Measurements from ENCODE around the gene GPR3. TPM values are rescaled to one million over a fixed set of nuclear protein-coding genes. Genes with fewer than 3 reads are reported as not detected.
"Not testable (repeated sequence)": the region's sequence is repeated elsewhere in the genome, so short reads cannot be mapped to it uniquely, and the experiment has no call there.

Gene GPR3
- total RNA-seq, 1 donor from 2014 or later: not detected

GRCh38 chr1:27431601-27431940, 39.1 kb downstream of the GPR3 start:
- ATAC-seq: no peak
- no peak for DNase-seq (ENCODE audit: missing footprints)
- intact Hi-C loops (cut with DNase I): loop anchor here (2.0 kb wide), 1 partner anchor 59 kb away; the partner anchor contains the start of gene WASF2

GRCh38 chr1:27432725-27433124, 40.3 kb downstream of the GPR3 start:
- intact Hi-C loops (cut with DNase I); DNase-seq (ENCODE audit: missing footprints); ATAC-seq: not testable (repeated sequence)

GRCh38 chr1:27433706-27434105, 41.3 kb downstream of the GPR3 start:
- intact Hi-C loops (cut with DNase I): no loop called here
- no peak for DNase-seq (ENCODE audit: missing footprints)
- no peak for ATAC-seq

GRCh38 chr1:27435566-27436203, 43.3 kb downstream of the GPR3 start:
- ATAC-seq (peak; percentile 60), DNase-seq (ENCODE audit: missing footprints) (no peak)
- intact Hi-C loops (cut with DNase I): no loop called here

- DNase-seq (ENCODE audit: missing footprints) (no peak), ATAC-seq (peak; percentile 78)
- intact Hi-C loops (cut with DNase I): no loop called here
These were observed 44.1 kb downstream of the GPR3 start for GRCh38 chr1:27436204-27437159.

GRCh38 chr1:27438621-27439061, 46.2 kb downstream of the GPR3 start:
- no peak for DNase-seq (ENCODE audit: missing footprints)
- intact Hi-C loops (cut with DNase I): no loop called here
- no peak for ATAC-seq

GRCh38 chr1:27439150-27439549, 46.7 kb downstream of the GPR3 start:
- intact Hi-C loops (cut with DNase I): no loop called here
- no peak for ATAC-seq

GRCh38 chr1:27444632-27445031, 52.2 kb downstream of the GPR3 start:
- intact Hi-C loops (cut with DNase I): no loop called here
- DNase-seq (ENCODE audit: missing footprints) (no peak), ATAC-seq (no peak)

More at GRCh38 chr1:27439150-27439549, 46.7 kb downstream of the GPR3 start:
- no peak for DNase-seq (ENCODE audit: missing footprints)

Other genes starting within 250 kb of the GPR3 start
- 20.2 TPM for gene SLC9A1, start 237.5 kb upstream of the GPR3 start, total RNA-seq
- 64.2 TPM for gene WDTC1, start 158.0 kb upstream of the GPR3 start, total RNA-seq
- gene TMEM222, start 70.5 kb upstream of the GPR3 start, total RNA-seq: 17.9 TPM
- gene SYTL1, start 50.6 kb upstream of the GPR3 start, total RNA-seq: 0.78 TPM
- 51.3 TPM for gene MAP3K6, start 25.7 kb upstream of the GPR3 start, total RNA-seq
- 20.7 TPM for gene FCN3, start 17.8 kb upstream of the GPR3 start, total RNA-seq
- gene CD164L2, start 9.3 kb upstream of the GPR3 start, total RNA-seq: not detected
- 57.3 TPM for gene WASF2, start 97.5 kb downstream of the GPR3 start, total RNA-seq
- gene AHDC1, start 211.5 kb downstream of the GPR3 start, total RNA-seq: 51.2 TPM
- 5.1 TPM for gene FGR, start 242.6 kb downstream of the GPR3 start, total RNA-seq